Mammary epithelial cell (primary cell): ENCODE results near the gene ALOX12.

Source experiments
- EZH2 ChIP-seq: IDR thresholded peaks from 2 replicates; pipeline ENCODE4 v1.6.1; 2012; ENCODE audit warnings: low read length, inconsistent platforms, borderline replicate concordance
- TF ChIP-seq, protein P1 (sequence below), 2 donors: IDR thresholded peaks in 1 of 2; conservative IDR thresholded peaks in 1 of 2; 2 replicates each; pipeline ENCODE4 v1.5.1; 2011 to 2012; ENCODE audit warnings: inconsistent platforms in 2 of 2, low read length in 2 of 2, mild to moderate bottlenecking in 2 of 2, control low read depth in 1 of 2, low read depth in 1 of 2; ENCODE audit not compliant: insufficient read depth in 1 of 2; ENCODE audit errors: extremely low read depth in 1 of 2

- TF ChIP-seq, protein P1, sequence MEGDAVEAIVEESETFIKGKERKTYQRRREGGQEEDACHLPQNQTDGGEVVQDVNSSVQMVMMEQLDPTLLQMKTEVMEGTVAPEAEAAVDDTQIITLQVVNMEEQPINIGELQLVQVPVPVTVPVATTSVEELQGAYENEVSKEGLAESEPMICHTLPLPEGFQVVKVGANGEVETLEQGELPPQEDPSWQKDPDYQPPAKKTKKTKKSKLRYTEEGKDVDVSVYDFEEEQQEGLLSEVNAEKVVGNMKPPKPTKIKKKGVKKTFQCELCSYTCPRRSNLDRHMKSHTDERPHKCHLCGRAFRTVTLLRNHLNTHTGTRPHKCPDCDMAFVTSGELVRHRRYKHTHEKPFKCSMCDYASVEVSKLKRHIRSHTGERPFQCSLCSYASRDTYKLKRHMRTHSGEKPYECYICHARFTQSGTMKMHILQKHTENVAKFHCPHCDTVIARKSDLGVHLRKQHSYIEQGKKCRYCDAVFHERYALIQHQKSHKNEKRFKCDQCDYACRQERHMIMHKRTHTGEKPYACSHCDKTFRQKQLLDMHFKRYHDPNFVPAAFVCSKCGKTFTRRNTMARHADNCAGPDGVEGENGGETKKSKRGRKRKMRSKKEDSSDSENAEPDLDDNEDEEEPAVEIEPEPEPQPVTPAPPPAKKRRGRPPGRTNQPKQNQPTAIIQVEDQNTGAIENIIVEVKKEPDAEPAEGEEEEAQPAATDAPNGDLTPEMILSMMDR (conservative IDR thresholded peaks at IDR 0.05 in 1 of 2, IDR thresholded peaks at IDR 0.05 in 1 of 2; ENCODE audit: extremely low read depth in 1 of 2, insufficient read depth in 1 of 2, low read depth in 1 of 2, low read length in 2 of 2), result no peak
- TF ChIP-seq EZH2, result no peak
Observed at GRCh38 chr17:6994666-6995256, 1.1 kb upstream of the ALOX12 start.
